ENCODE results near the gene SORCS2.

Gene SORCS2

GRCh38 chr4:7319024-7319423 lies 126.7 kb downstream of the SORCS2 start:
- in situ Hi-C loops (cut with MboI; ENCODE audit: low sequenced_read_pairs) = no loop called here

GRCh38 chr4:7320206-7320797 lies 128.0 kb downstream of the SORCS2 start:
- in situ Hi-C loops (cut with MboI; ENCODE audit: low sequenced_read_pairs) = no loop called here

GRCh38 chr4:7322166-7322991 lies 130.0 kb downstream of the SORCS2 start:
- in situ Hi-C loops (cut with MboI; ENCODE audit: low sequenced_read_pairs) = no loop called here

- in situ Hi-C loops (cut with MboI; ENCODE audit: low sequenced_read_pairs) = no loop called here
Observed at GRCh38 chr4:7323461-7323871, 131.1 kb downstream of the SORCS2 start.

- in situ Hi-C loops (cut with MboI; ENCODE audit: low sequenced_read_pairs) = no loop called here
Observed at GRCh38 chr4:7323872-7324650, 131.7 kb downstream of the SORCS2 start.

GRCh38 chr4:7324651-7325121 lies 132.3 kb downstream of the SORCS2 start:
- in situ Hi-C loops (cut with MboI; ENCODE audit: low sequenced_read_pairs) = no loop called here

GRCh38 chr4:7325541-7325940 lies 133.2 kb downstream of the SORCS2 start:
- in situ Hi-C loops (cut with MboI; ENCODE audit: low sequenced_read_pairs) = no loop called here

- in situ Hi-C loops (cut with MboI; ENCODE audit: low sequenced_read_pairs) = no loop called here
Observed at GRCh38 chr4:7326306-7326692, 134.0 kb downstream of the SORCS2 start.

GRCh38 chr4:7326693-7327340 lies 134.5 kb downstream of the SORCS2 start:
- in situ Hi-C loops (cut with MboI; ENCODE audit: low sequenced_read_pairs) = no loop called here

GRCh38 chr4:7327341-7327885 lies 135.1 kb downstream of the SORCS2 start:
- in situ Hi-C loops (cut with MboI; ENCODE audit: low sequenced_read_pairs) = no loop called here

GRCh38 chr4:7328162-7328912 lies 136.0 kb downstream of the SORCS2 start:
- in situ Hi-C loops (cut with MboI; ENCODE audit: low sequenced_read_pairs) = no loop called here

- in situ Hi-C loops (cut with MboI; ENCODE audit: low sequenced_read_pairs) = no loop called here
Observed at GRCh38 chr4:7328913-7329638, 136.7 kb downstream of the SORCS2 start.

GRCh38 chr4:7330031-7330596 lies 137.8 kb downstream of the SORCS2 start:
- in situ Hi-C loops (cut with MboI; ENCODE audit: low sequenced_read_pairs) = no loop called here

GRCh38 chr4:7330811-7331681 lies 138.7 kb downstream of the SORCS2 start:
- in situ Hi-C loops (cut with MboI; ENCODE audit: low sequenced_read_pairs) = no loop called here

- in situ Hi-C loops (cut with MboI; ENCODE audit: low sequenced_read_pairs) = no loop called here
Observed at GRCh38 chr4:7331682-7332000, 139.3 kb downstream of the SORCS2 start.

- in situ Hi-C loops (cut with MboI; ENCODE audit: low sequenced_read_pairs) = no loop called here
Observed at GRCh38 chr4:7332216-7333023, 140.1 kb downstream of the SORCS2 start.

GRCh38 chr4:7333024-7333780 lies 140.9 kb downstream of the SORCS2 start:
- in situ Hi-C loops (cut with MboI; ENCODE audit: low sequenced_read_pairs) = no loop called here
